Activated CD8-positive, alpha-beta memory T cell treated with anti-CD3 and anti-CD28 coated beads, Interleukin-2, amount 50 U/mL, for 24 hours (primary cell): ENCODE measurements around the gene FOSL1.
A peak's percentile ranks its signal among the peaks of the same experiment; 100 is the strongest.

ENCODE experiments used
- DNase-seq: peaks from one replicate; pipeline ENCODE4 v3.0.0-alpha.2; 2020; ENCODE audit errors: extremely low read depth

The FOSL1 gene

GRCh38 chr11:65882120-65883057, 17.8 kb downstream of the FOSL1 start:
- DNase-seq, result no peak

- DNase-seq, result no peak
These were observed 19.3 kb downstream of the FOSL1 start for GRCh38 chr11:65880844-65881421.

- DNase-seq, result no peak
These were observed 20.2 kb downstream of the FOSL1 start for GRCh38 chr11:65880027-65880426.

- no peak for DNase-seq
These were observed 20.6 kb downstream of the FOSL1 start, which contains the start of gene CTSW for GRCh38 chr11:65879617-65880016. CTSW (plus strand) TSS chr11:65879837; CDS start chr11:65879855, 18 bp downstream.

GRCh38 chr11:65873318-65874156, 26.7 kb downstream of the FOSL1 start:
- peak; percentile 81 for DNase-seq

- no peak for DNase-seq
These were observed 27.4 kb downstream of the FOSL1 start, which contains the start of gene EFEMP2 for GRCh38 chr11:65872586-65873317. EFEMP2 (minus strand) TSS chr11:65872800; CDS start chr11:65872354, 446 bp downstream.

GRCh38 chr11:65871811-65872548, 28.2 kb downstream of the FOSL1 start:
- no peak for DNase-seq

- no peak for DNase-seq
These were observed 29.2 kb downstream of the FOSL1 start for GRCh38 chr11:65870706-65871681.

GRCh38 chr11:65870307-65870658, 29.9 kb downstream of the FOSL1 start:
- no peak for DNase-seq

GRCh38 chr11:65869643-65870306, 30.4 kb downstream of the FOSL1 start:
- no peak for DNase-seq

- no peak for DNase-seq
These were observed 31.3 kb downstream of the FOSL1 start for GRCh38 chr11:65868907-65869306.

GRCh38 chr11:65868076-65868667, 32.0 kb downstream of the FOSL1 start:
- no peak for DNase-seq

GRCh38 chr11:65867284-65868071, 32.7 kb downstream of the FOSL1 start:
- DNase-seq, result no peak

- no peak for DNase-seq
These were observed 33.5 kb downstream of the FOSL1 start for GRCh38 chr11:65866509-65867283.

- DNase-seq, result no peak
These were observed 34.5 kb downstream of the FOSL1 start for GRCh38 chr11:65865550-65866172.

GRCh38 chr11:65864706-65865471, 35.3 kb downstream of the FOSL1 start:
- no peak for DNase-seq
